Body of pancreas (tissue), 4 donors: Measurements from ENCODE around the gene PROS1. TPM values are rescaled to one million over a fixed set of nuclear protein-coding genes. Genes with fewer than 3 reads are reported as not detected.
"Not testable (repeated sequence)": the region's sequence is repeated elsewhere in the genome, so short reads cannot be mapped to it uniquely, and the experiment has no call there.

Source experiments
- ATAC-seq: fragments of 150-250 bp; one replicate; pipeline ENCODE4 v1.9.1; 2016
- DNase-seq, 4 donors: peaks; one replicate each; pipeline ENCODE4 v3.0.0-alpha.2; 2019
- H3K27ac ChIP-seq, 4 donors: fragments of 200-600 bp; sonication (generic); 1 replicate in 3 of 4; 2 replicates in 1 of 4; pipeline versions ENCODE4 v1.5.1 to v1.6.1; 2016 to 2019; ENCODE audit warnings: mild to moderate bottlenecking in 1 of 4, mixed read lengths in 1 of 4, moderate library complexity in 1 of 4
- H3K27me3 ChIP-seq, 2 donors: fragments of 200-600 bp; sonication (generic); one replicate each; pipeline ENCODE4 v1.6.0; 2016; ENCODE audit warnings: mild to moderate bottlenecking in 1 of 2
- H3K36me3 ChIP-seq, 2 donors: fragments of 200-600 bp; sonication (generic); replicated peaks in 1 of 2; 2 replicates each; pipeline ENCODE4 v1.5.1; 2016; ENCODE audit warnings: low read depth in 2 of 2; ENCODE audit not compliant: insufficient read depth in 1 of 2
- H3K4me1 ChIP-seq: fragments of 200-600 bp; sonication (generic); one replicate; pipeline ENCODE4 v1.6.0; 2016
- H3K4me3 ChIP-seq, 2 donors: fragments of 200-600 bp; sonication (generic); 1 replicate in 1 of 2; 2 replicates in 1 of 2; pipeline ENCODE4 v1.5.1; 2016 to 2019
- H3K9me3 ChIP-seq, 3 donors: fragments of 200-600 bp; sonication (generic); 1 replicate in 2 of 3; 2 replicates in 1 of 3; pipeline ENCODE4 v1.5.1; 2016
- POLR2A ChIP-seq, 3 donors: fragments of 450-650 bp; IDR thresholded peaks; one replicate each; pipeline ENCODE4 v1.6.1; 2016; ENCODE audit warnings: antibody characterized with exemption in 3 of 3, mild to moderate bottlenecking in 2 of 3
- WGBS, 2 donors: methylation state at CpG; one replicate each; pipeline ENCODE4 v1.1.5; 2017; 5-methylcytosine and 5-hydroxymethylcytosine counted together
- intact Hi-C: fragments of 100-400 bp; cut with DNase I; formaldehyde crosslinking; loops from one replicate; pipeline ENCODE4 v1.15.1; 2023
- total RNA-seq, 2 donors: library from RNA; depleted of rRNA; stranded (reverse); fragments of >200 nt; gene quantifications; one replicate each; pipeline ENCODE4 v1.1.0, GENCODE V29; 2016
- TF ChIP-seq, protein P1 (sequence below), 7 experiments: fragments of 450-650 bp in 4 of 7; fragments of 200-600 bp in 3 of 7; sonication (generic) in 3 of 7; IDR thresholded peaks; one replicate each; pipeline ENCODE4 v1.5.1; 2016 to 2019; ENCODE audit warnings: antibody characterized with exemption in 7 of 7

Gene PROS1
- total RNA-seq, 2 donors from 2014 or later, result 5.6 to 15.8 TPM

GRCh38 chr3:93981649-93982048 is 8.0 kb upstream of the PROS1 start:
- Histone ChIP-seq H3K4me1 (peaks cover 14% of the 10 kb centered on the region), H3K4me3 (no peak overlapping the region), H3K27me3 (no peaks in the 10 kb centered on the region), H3K27ac (no peak overlapping the region), H3K9me3 (no peaks in the 10 kb centered on the region), H3K36me3 (no peaks in the 10 kb centered on the region)
- ATAC-seq, result no peak
- TF ChIP-seq, protein P1, sequence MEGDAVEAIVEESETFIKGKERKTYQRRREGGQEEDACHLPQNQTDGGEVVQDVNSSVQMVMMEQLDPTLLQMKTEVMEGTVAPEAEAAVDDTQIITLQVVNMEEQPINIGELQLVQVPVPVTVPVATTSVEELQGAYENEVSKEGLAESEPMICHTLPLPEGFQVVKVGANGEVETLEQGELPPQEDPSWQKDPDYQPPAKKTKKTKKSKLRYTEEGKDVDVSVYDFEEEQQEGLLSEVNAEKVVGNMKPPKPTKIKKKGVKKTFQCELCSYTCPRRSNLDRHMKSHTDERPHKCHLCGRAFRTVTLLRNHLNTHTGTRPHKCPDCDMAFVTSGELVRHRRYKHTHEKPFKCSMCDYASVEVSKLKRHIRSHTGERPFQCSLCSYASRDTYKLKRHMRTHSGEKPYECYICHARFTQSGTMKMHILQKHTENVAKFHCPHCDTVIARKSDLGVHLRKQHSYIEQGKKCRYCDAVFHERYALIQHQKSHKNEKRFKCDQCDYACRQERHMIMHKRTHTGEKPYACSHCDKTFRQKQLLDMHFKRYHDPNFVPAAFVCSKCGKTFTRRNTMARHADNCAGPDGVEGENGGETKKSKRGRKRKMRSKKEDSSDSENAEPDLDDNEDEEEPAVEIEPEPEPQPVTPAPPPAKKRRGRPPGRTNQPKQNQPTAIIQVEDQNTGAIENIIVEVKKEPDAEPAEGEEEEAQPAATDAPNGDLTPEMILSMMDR (IDR thresholded peaks at IDR 0.05), result no peak
- DNase-seq, result no peak
- WGBS, 2 donors, result 97% methylated on average over 13 of the region's 13 CpGs
- intact Hi-C loops, result no loop called here

- intact Hi-C loops, result loop anchor here (10.0 kb wide), 1 partner anchor 85 kb away; the partner anchor contains the start of genes DHFR2 and NSUN3
- WGBS, 2 donors, result 0% methylated on average over 31 to 66 of the region's 66 CpGs
- Histone ChIP-seq H3K4me3 (peak within 1 kb of the TSS; percentile 60 to 86), H3K36me3 (no peaks in the 10 kb centered on the region), H3K27me3 (no peaks in the 10 kb centered on the region), H3K4me1 (peaks cover 14% of the 10 kb centered on the region), H3K9me3 (no peaks in the 10 kb centered on the region), H3K27ac (peak within 1 kb of the TSS; percentile 75 to 92 (median 85))
- TF ChIP-seq, protein P1 (IDR thresholded peaks at IDR 0.05), result peak in 1 of 7 experiments; percentile 24
- peak; percentile 20 to 82 (median 81) for TF ChIP-seq POLR2A (IDR thresholded peaks at IDR 0.05)
- peak; percentile 100 for ATAC-seq
- peak; percentile 97 to 99 (median 98) for DNase-seq
Observed at GRCh38 chr3:93979850-93980676, 6.4 kb upstream of the PROS1 start, which contains the start of gene ARL13B. ARL13B (plus strand) TSS chr3:93980155; CDS start chr3:93980424, 269 bp downstream.

GRCh38 chr3:93969997-93970396 is 3.7 kb downstream of the PROS1 start:
- Histone ChIP-seq H3K9me3 (no peaks in the 10 kb centered on the region), H3K4me3 (no peak overlapping the region), H3K27me3 (no peaks in the 10 kb centered on the region), H3K36me3 (no peaks in the 10 kb centered on the region), H3K4me1 (peaks cover 11% of the 10 kb centered on the region), H3K27ac (no peak overlapping the region)
- DNase-seq (no peak), ATAC-seq (no peak)
- intact Hi-C loops, result loop anchor here (10.0 kb wide), 1 partner anchor 95 kb away; the partner anchor contains the start of genes DHFR2 and NSUN3
- whole genome bisulfite sequencing, 2 donors, result 100% methylated on average over 1 of the region's 1 CpG
- no peak for TF ChIP-seq POLR2A (IDR thresholded peaks at IDR 0.05)
- TF ChIP-seq, protein P1 (IDR thresholded peaks at IDR 0.05), result no peak

DNA sequence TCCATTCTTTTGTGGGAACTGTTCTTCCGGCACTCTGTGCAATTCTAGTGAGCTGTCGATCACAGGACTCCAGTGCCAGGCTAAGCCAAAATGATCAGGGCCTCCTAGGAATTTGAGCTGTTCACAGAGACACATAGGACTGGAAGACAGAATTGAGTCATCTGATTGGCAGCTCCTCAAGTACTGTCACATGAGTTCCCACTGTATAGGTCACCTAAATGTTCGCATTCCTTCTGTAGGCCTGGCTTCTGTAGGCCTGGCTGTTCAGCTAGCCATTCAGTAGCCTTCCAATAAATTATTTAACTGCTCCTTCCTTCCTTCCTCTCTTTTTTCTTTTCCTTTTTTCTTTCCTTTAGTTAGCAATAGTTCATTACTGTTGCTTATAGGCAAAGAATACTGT is 4.3 kb downstream of the PROS1 start:
- TF ChIP-seq POLR2A (IDR thresholded peaks at IDR 0.05), result no peak
- TF ChIP-seq, protein P1 (IDR thresholded peaks at IDR 0.05), result no peak
- 58 to 69% methylated on average over 3 of the region's 3 CpGs for WGBS, 2 donors
- no peaks in the 10 kb centered on the region for H3K9me3 ChIP-seq

GRCh38 chr3:93965106-93965505 is 8.6 kb downstream of the PROS1 start:
- intact Hi-C loops, ATAC-seq, H3K9me3 ChIP-seq, H3K27ac ChIP-seq, DNase-seq, H3K27me3 ChIP-seq, H3K4me1 ChIP-seq, H3K36me3 ChIP-seq, H3K4me3 ChIP-seq: not testable (repeated sequence)
- 89 to 91% methylated on average over 16 to 19 of the region's 19 CpGs for WGBS, 2 donors

More for the DNA sequence above, 4.3 kb downstream of the PROS1 start:
- Histone ChIP-seq H3K27me3 (no peaks in the 10 kb centered on the region), H3K27ac (no peak overlapping the region), H3K36me3 (no peaks in the 10 kb centered on the region), H3K4me3 (no peak overlapping the region), H3K4me1 (peaks cover 11% of the 10 kb centered on the region)
- no peak for ATAC-seq
- no peak for DNase-seq
- intact Hi-C loops, result no loop called here
